VCaP (cell line): Measurements from ENCODE around the gene TLE2.
"Not testable (repeated sequence)": the region's sequence is repeated elsewhere in the genome, so short reads cannot be mapped to it uniquely, and the experiment has no call there.

ENCODE experiments used
- H3K27ac ChIP-seq: fragments of 450-650 bp; 2 replicates; pipeline ENCODE4 v1.5.1; 2017
- TF ChIP-seq, protein P1 (sequence below): fragments of 450-650 bp; conservative IDR thresholded peaks from 2 replicates; pipeline ENCODE4 v1.5.1; 2017; ENCODE audit warnings: mild to moderate bottlenecking, moderate library complexity

Gene TLE2

DNA sequence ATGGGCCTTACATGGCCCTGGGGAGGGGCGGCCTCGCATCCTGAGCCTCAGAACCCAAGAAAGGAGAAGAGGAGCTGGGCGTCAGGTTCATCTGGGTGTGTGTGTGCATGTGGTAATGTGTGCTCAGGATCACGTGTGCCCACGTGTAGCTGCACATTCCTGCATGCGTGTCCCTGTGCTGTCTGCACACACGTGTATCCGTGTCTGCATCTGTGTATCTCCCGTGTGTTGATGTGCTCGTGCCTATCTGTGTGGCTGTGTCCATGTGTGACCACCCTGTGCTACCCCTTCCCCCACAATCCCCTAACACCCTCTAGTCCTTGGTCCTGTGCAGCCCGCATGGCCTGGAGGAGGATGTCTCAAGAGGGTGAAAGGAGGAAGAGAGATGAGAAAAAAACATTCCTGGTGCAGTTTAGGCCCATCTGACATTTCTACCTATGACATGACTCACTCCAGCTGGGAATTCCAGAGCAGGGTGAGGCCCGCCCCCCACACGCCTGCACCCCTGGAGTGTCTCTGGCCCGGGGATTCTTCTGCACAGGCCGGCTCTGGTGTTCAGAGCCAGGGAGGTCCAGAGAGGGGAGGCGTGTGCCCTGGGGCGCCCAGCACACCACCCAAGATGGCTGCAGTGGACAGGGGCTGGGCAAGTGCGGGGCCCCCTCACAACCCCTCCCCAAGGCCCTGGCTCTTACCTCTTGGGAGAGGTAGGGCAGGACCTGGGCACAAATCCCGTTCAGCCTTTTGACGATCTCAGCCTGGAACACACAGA, 26.1 kb upstream of the TLE2 start:
- TF ChIP-seq, protein P1, sequence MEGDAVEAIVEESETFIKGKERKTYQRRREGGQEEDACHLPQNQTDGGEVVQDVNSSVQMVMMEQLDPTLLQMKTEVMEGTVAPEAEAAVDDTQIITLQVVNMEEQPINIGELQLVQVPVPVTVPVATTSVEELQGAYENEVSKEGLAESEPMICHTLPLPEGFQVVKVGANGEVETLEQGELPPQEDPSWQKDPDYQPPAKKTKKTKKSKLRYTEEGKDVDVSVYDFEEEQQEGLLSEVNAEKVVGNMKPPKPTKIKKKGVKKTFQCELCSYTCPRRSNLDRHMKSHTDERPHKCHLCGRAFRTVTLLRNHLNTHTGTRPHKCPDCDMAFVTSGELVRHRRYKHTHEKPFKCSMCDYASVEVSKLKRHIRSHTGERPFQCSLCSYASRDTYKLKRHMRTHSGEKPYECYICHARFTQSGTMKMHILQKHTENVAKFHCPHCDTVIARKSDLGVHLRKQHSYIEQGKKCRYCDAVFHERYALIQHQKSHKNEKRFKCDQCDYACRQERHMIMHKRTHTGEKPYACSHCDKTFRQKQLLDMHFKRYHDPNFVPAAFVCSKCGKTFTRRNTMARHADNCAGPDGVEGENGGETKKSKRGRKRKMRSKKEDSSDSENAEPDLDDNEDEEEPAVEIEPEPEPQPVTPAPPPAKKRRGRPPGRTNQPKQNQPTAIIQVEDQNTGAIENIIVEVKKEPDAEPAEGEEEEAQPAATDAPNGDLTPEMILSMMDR = no peak
- H3K27ac ChIP-seq = no peak overlapping the region

DNA sequence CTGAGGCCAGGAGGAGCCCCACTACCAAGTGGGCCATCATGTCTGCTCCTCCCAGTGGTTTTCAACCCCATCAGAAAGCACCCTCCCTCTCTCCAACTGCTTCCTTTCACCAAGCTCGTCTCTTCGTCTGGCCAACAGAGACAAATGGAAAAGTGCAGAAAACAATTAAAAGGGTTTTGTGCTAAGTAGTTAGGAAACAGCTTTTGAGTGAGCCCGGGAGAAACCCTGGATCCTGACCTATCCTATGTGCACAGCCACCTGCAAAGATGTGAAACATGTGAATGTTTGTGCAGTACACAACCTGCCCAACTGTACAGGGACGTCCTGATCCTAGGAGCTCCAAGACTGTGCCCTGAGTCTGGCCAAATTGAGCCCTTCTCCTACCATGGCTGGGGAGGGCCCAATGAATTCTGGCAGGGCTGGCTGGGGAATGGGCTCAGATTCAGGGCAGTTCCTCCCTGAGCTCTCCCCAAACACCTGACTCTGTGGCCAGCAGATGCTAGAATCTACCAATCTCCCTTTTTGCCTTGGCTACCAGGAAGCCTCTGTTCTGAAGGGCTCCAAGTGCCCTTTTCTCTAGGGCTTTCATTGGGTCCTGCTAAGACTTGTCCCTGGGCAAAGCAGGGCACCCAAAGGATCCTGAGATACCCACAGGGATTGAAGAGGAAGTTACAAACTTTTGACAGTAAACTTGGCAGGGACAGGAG, 25.3 kb upstream of the TLE2 start:
- TF ChIP-seq, protein P1 = no peak
- no peak overlapping the region for H3K27ac ChIP-seq

DNA sequence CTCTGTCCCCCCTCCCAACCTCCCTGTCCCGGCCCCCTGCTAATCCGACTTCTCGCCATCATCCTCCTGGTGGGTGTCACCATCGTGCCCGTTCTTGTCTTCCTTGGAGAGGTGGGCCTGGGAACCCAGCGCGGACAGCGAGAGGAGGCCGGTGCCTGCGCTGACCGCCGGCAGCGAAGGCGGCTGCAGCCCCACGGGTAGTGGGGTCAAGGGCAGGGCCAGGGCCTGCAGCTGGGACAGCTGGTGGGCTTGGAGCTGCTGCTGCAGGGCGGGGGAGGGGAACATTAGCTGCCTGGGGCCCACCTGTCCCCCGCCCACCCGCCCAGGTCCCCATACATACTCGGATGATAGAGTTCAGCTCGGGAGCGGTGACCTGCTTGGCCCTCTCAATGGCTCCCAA, 24.7 kb upstream of the TLE2 start:
- TF ChIP-seq, protein P1 = no peak
- no peak overlapping the region for H3K27ac ChIP-seq

DNA sequence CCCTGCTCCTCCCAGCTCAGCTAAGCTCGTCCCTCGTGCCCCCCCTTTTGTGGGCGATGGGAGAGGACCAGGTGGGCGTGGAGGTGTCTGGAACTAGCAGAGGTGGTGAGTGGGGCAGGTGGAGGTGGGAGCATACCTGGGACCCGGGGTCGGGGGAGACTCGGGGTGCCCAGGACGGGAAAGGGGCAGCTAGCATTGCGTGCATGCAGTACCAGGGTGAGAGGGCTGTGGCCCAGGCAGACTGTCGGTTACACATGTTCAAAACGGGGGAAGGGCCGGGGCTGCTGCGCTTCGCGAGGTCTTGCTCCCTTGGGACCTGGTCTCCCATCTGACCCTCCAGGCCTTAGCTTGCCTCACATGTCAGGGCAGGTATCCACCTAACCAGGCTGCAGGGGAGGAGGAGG, 24.1 kb upstream of the TLE2 start:
- H3K27ac ChIP-seq = no peak overlapping the region

DNA sequence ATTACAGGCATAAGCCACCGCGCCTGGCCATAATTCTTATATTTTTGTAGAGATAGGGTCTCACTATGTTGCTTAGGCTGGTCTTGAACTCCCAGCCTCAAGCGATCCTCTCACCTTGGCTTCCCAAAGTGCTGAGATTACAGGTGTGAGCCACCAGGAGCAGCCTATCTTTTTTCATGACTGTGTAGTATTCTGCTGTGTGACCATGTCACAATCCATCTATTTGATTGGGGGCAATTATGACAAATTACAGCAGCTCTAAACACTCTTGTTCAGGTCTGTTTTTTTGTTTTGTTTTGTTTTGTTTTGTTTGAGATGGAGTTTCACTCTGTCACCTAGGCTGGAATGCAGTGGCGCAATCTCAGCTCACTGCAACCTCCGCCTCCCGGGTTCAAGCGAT, 20.9 kb upstream of the TLE2 start:
- H3K27ac ChIP-seq = not testable (repeated sequence)

More for the DNA sequence above, 24.1 kb upstream of the TLE2 start:
- TF ChIP-seq, protein P1 = no peak

DNA sequence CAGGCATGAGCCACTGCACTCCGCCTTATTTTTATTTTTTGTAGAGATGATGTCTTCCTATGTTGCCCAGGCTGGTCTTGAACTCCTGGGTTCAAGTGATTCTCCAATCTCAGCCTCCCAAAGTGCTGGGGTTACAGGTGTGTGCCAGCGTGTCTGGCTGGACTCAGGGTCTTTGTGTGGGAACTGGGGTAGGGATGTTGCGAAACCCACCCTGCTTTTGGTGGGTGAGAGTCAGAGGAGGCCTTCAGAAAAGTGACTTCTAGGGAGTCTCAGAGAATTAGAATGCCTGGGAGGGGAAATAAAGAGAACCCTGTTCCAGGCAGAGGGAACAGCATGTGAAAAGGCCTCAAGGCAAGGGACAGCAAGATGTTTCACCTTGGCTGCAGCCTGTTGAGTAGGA, 20.0 kb upstream of the TLE2 start:
- TF ChIP-seq, protein P1 = no peak
- H3K27ac ChIP-seq = no peak overlapping the region

DNA sequence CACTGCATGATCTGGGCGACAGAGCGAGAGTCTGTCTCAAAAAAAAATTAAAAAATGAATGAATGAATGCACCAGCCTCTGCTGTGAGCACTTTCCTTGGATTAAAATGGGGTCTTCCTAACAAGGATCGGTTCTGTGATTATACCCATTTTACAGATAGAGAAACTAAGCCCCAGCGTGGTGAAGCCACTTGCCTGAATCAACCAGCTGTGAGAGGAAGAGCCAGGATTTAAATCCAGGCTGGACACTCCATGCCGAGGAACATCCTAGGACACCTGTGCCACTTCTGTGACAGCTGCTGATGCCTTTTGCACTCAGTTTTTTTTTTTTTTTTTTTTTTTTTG, 19.1 kb upstream of the TLE2 start:
- TF ChIP-seq, protein P1 = no peak
- H3K27ac ChIP-seq = no peak overlapping the region
